Stimulated activated CD8-positive, alpha-beta memory T cell treated with anti-CD3 and anti-CD28 coated beads, Interleukin-7, amount 100 ng/mL, for 4 hours (primary cell): ENCODE results near the gene TBC1D17.

Source experiments
- DNase-seq, 2 donors: peaks; one replicate each; pipeline ENCODE4 v3.0.0-alpha.2; 2020; ENCODE audit warnings: low read depth in 2 of 2

Gene TBC1D17

GRCh38 chr19:49848938-49849337 is 28.6 kb upstream of the TBC1D17 start:
- DNase-seq, result no peak

GRCh38 chr19:49849433-49850220 is 27.9 kb upstream of the TBC1D17 start:
- DNase-seq, result no peak

- DNase-seq, result no peak
Observed at GRCh38 chr19:49850221-49850486, 27.3 kb upstream of the TBC1D17 start.

- DNase-seq, result peak; percentile 70 to 79
Observed at GRCh38 chr19:49850487-49851342, 26.8 kb upstream of the TBC1D17 start, which contains the start of gene PTOV1. Gene PTOV1 (plus strand): TSS chr19:49851159.

- peak in 1 of 2 donors; percentile 27 for DNase-seq
Observed at GRCh38 chr19:49851456-49852259, 25.8 kb upstream of the TBC1D17 start.

- DNase-seq, result no peak
Observed at GRCh38 chr19:49852631-49853126, 24.8 kb upstream of the TBC1D17 start.

GRCh38 chr19:49853852-49854377 is 23.6 kb upstream of the TBC1D17 start:
- DNase-seq, result no peak

- DNase-seq, result no peak
Observed at GRCh38 chr19:49854378-49855263, 22.9 kb upstream of the TBC1D17 start.

- DNase-seq, result no peak
Observed at GRCh38 chr19:49855277-49855675, 22.2 kb upstream of the TBC1D17 start.

GRCh38 chr19:49855676-49856573 is 21.6 kb upstream of the TBC1D17 start:
- DNase-seq, result no peak

GRCh38 chr19:49856574-49857021 is 20.9 kb upstream of the TBC1D17 start:
- DNase-seq, result no peak

- DNase-seq, result no peak
Observed at GRCh38 chr19:49857061-49857837, 20.3 kb upstream of the TBC1D17 start.

- no peak for DNase-seq
Observed at GRCh38 chr19:49857838-49858087, 19.7 kb upstream of the TBC1D17 start.

- no peak for DNase-seq
Observed at GRCh38 chr19:49858088-49858985, 19.2 kb upstream of the TBC1D17 start.

- DNase-seq, result no peak
Observed at GRCh38 chr19:49859682-49860335, 17.7 kb upstream of the TBC1D17 start.

GRCh38 chr19:49860336-49861102 is 17.0 kb upstream of the TBC1D17 start:
- no peak for DNase-seq

- DNase-seq, result no peak
Observed at GRCh38 chr19:49861107-49861506, 16.4 kb upstream of the TBC1D17 start.
